ENCODE measurements around the gene ITPR3. TPM values are rescaled to one million over a fixed set of nuclear protein-coding genes. Genes with fewer than 3 reads are reported as not detected.
A peak's percentile ranks its signal among the peaks of the same experiment; 100 is the strongest.

The ITPR3 gene
- total RNA-seq, 1 donor from 2014 or later = 5.6 TPM

DNA sequence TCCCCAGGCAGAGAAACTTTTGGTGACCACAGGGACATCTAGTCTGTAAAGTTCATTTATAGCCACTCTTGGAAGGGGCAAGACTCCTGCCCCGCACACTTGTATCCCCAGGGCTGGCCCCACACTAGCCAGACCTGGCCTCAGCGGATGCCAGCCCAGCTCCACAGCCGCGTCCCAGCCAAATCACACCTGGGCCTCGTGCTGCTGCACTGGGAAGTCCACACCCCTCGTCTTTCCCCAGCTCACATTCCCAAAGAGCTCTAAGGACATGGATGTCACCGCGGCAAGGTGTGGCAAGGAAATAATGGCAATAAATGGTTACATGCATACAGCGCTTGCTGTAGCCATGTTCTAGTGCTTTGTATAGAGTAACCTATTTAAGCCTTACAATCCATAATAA lies 117.0 kb downstream of the ITPR3 start:
- peak overlapping the region; percentile 87 for H3K27ac ChIP-seq (replicated peaks)
- peak overlapping the region; percentile 29 for H3K4me3 ChIP-seq
- intact Hi-C loops (cut with micrococcal nuclease) = no loop called here
- H3K4me1 ChIP-seq = peaks cover 96% of the 10 kb centered on the region
- H3K27me3 ChIP-seq (ENCODE audit: low read depth) = no peaks in the 10 kb centered on the region
- DNase-seq = no peak
- TF ChIP-seq, protein P1, sequence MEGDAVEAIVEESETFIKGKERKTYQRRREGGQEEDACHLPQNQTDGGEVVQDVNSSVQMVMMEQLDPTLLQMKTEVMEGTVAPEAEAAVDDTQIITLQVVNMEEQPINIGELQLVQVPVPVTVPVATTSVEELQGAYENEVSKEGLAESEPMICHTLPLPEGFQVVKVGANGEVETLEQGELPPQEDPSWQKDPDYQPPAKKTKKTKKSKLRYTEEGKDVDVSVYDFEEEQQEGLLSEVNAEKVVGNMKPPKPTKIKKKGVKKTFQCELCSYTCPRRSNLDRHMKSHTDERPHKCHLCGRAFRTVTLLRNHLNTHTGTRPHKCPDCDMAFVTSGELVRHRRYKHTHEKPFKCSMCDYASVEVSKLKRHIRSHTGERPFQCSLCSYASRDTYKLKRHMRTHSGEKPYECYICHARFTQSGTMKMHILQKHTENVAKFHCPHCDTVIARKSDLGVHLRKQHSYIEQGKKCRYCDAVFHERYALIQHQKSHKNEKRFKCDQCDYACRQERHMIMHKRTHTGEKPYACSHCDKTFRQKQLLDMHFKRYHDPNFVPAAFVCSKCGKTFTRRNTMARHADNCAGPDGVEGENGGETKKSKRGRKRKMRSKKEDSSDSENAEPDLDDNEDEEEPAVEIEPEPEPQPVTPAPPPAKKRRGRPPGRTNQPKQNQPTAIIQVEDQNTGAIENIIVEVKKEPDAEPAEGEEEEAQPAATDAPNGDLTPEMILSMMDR (IDR thresholded peaks at IDR 0.05; ENCODE audit: borderline replicate concordance) = no peak
- H3K36me3 ChIP-seq = peaks cover 34% of the 10 kb centered on the region
- no peaks in the 10 kb centered on the region for H3K9me3 ChIP-seq (replicated peaks)

DNA sequence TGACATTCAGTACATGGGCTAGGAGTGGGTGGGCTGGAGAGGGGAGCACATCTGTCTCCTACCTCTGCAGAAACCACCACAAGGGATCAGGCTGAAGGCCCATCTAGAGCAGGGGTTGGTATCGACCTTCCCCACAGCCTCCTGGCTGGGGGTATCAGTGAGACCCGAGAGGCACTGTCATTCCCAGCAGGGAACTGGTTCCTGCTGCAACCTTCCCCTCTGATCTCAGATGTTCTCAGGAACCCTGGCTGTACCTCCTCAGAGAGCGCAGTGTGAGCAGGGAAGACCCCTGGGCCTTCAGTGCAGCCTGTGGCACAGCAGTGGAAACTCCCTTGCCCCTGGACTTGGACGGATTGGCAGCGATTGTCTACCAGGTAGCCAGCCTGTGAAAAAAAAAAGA lies 117.8 kb downstream of the ITPR3 start:
- Histone ChIP-seq H3K4me3 (peak overlapping the region; percentile 29), H3K27ac (replicated peaks) (peak overlapping the region; percentile 87), H3K36me3 (peaks cover 32% of the 10 kb centered on the region), H3K4me1 (peaks cover 95% of the 10 kb centered on the region), H3K27me3 (ENCODE audit: low read depth) (no peaks in the 10 kb centered on the region), H3K9me3 (replicated peaks) (no peaks in the 10 kb centered on the region)
- intact Hi-C loops (cut with micrococcal nuclease) = no loop called here
- no peak for DNase-seq
- TF ChIP-seq, protein P1 (IDR thresholded peaks at IDR 0.05; ENCODE audit: borderline replicate concordance) = no peak

DNA sequence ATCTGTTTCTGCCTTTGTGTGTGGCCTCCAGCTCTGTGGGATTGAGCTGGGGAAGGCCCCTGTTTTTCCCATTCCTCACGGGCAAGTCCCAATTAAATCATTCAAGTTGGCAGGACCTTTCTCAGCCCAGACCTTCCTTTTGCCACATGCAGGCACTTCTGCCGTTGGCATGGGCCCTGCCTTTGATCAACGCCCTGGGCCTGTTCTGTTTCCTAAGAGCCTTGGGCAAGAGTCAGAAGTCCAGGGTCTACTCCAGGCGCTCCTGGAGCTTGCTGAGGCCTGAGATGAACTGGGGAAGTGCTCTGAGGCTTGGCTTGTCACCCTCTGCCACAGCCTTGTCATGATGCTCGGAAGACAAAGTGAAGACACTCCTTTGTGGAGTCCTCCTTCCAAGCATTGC lies 118.4 kb downstream of the ITPR3 start:
- TF ChIP-seq, protein P1 (IDR thresholded peaks at IDR 0.05; ENCODE audit: borderline replicate concordance) = no peak
- peaks cover 93% of the 10 kb centered on the region for H3K4me1 ChIP-seq

DNA sequence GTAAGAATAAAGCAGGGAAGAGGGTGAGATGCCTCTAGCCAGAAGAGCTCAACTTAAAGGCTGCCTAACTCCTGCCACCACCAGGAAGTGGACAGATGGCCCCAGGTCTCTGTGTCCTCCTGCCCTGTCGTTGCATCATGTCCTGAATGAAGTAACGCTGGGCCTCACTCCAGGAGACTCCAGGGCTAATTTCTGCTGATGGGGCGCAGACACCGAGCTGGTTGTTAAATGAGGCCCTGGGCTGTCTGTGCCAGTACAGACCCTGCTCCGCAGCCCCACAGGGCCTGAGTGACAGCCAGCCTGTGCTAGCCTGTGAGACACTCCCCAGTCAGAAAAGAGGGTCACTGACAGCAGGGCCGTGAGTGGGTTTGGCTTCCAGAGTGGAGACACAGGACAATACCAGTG lies 119.1 kb downstream of the ITPR3 start:
- Histone ChIP-seq H3K4me3 (peak overlapping the region; percentile 29), H3K27ac (replicated peaks) (peak overlapping the region; percentile 87), H3K27me3 (ENCODE audit: low read depth) (no peaks in the 10 kb centered on the region), H3K9me3 (replicated peaks) (no peaks in the 10 kb centered on the region), H3K4me1 (peaks cover 90% of the 10 kb centered on the region), H3K36me3 (peaks cover 18% of the 10 kb centered on the region)
- TF ChIP-seq, protein P1 (IDR thresholded peaks at IDR 0.05; ENCODE audit: borderline replicate concordance) = no peak
- intact Hi-C loops (cut with micrococcal nuclease) = no loop called here
- DNase-seq = peak; percentile 50

More for the DNA sequence above, 118.4 kb downstream of the ITPR3 start:
- H3K36me3 ChIP-seq = peaks cover 25% of the 10 kb centered on the region
- H3K27ac ChIP-seq (replicated peaks) = peak overlapping the region; percentile 87
- intact Hi-C loops (cut with micrococcal nuclease) = no loop called here
- no peaks in the 10 kb centered on the region for H3K9me3 ChIP-seq (replicated peaks)
- no peak for DNase-seq
- no peaks in the 10 kb centered on the region for H3K27me3 ChIP-seq (ENCODE audit: low read depth)
- peak overlapping the region; percentile 29 for H3K4me3 ChIP-seq

DNA sequence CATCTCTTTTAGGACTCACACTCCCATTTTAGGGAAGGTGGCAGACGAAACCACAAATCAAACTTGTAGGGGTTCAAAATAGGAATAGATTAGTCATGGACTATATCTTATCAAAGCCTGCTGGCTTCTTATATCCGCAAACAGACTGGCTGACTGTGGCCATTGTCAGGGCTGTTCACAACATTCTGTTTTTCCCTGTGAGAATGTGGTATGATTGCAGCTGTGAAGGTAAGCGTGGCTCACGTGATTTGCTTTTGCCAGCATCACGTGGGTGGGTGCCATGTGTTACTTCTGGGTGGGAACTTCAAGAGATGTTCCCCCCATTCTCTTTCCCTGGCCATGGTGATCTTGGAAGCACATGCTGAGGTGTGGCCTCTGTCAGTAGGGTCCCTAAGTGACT lies 119.7 kb downstream of the ITPR3 start:
- peaks cover 12% of the 10 kb centered on the region for H3K36me3 ChIP-seq
- TF ChIP-seq, protein P1 (IDR thresholded peaks at IDR 0.05; ENCODE audit: borderline replicate concordance) = no peak
- H3K27ac ChIP-seq (replicated peaks) = peak overlapping the region; percentile 87
- no peaks in the 10 kb centered on the region for H3K27me3 ChIP-seq (ENCODE audit: low read depth)
- no peaks in the 10 kb centered on the region for H3K9me3 ChIP-seq (replicated peaks)
- H3K4me3 ChIP-seq = peak overlapping the region; percentile 29
- no peak for DNase-seq
- intact Hi-C loops (cut with micrococcal nuclease) = no loop called here
- peaks cover 84% of the 10 kb centered on the region for H3K4me1 ChIP-seq

Measured in left ventricle myocardium inferior (tissue), 1 donor.